PFSK-1 (cell line): ENCODE results near the gene MID2.

Experiments used
- FOXP2 ChIP-seq: optimal IDR thresholded peaks from 2 replicates; pipeline ENCODE3; 2011; ENCODE audit warnings: borderline replicate concordance, control low read depth, inconsistent platforms; ENCODE audit not compliant: insufficient read depth; ENCODE audit errors: extremely low read length, extremely low read depth
- POLR2AphosphoS5 ChIP-seq: IDR thresholded peaks from 2 replicates; pipeline ENCODE4 v1.6.1; 2012; ENCODE audit warnings: low read depth, mild to moderate bottlenecking, control low read depth, low read length, moderate library complexity
- SIN3A ChIP-seq: IDR thresholded peaks from 2 replicates; pipeline ENCODE4 v1.6.1; 2012; ENCODE audit warnings: mild to moderate bottlenecking, low read length, moderate library complexity, borderline replicate concordance; ENCODE audit not compliant: insufficient read depth
- TAF1 ChIP-seq: IDR thresholded peaks from 2 replicates; pipeline ENCODE4 v1.6.1; 2012; ENCODE audit warnings: low read length, control low read depth, borderline replicate concordance; ENCODE audit not compliant: insufficient read depth
- TF ChIP-seq, protein P1 (sequence below), 2 experiments: IDR thresholded peaks; 2 replicates each; pipeline versions ENCODE4 v1.6.1 to v1.8.0; 2011 to 2012; ENCODE audit warnings: low read depth in 2 of 2, low read length in 2 of 2, control low read depth in 1 of 2, inconsistent platforms in 1 of 2, mild to moderate bottlenecking in 1 of 2, moderate library complexity in 1 of 2; ENCODE audit not compliant: insufficient read depth in 1 of 2

MID2 gene

GRCh38 chrX:107831071-107831730, 5.5 kb downstream of the MID2 start:
- no peak for TF ChIP-seq POLR2AphosphoS5
- no peak for TF ChIP-seq SIN3A
- TF ChIP-seq FOXP2, result no peak
- TF ChIP-seq, protein P1, sequence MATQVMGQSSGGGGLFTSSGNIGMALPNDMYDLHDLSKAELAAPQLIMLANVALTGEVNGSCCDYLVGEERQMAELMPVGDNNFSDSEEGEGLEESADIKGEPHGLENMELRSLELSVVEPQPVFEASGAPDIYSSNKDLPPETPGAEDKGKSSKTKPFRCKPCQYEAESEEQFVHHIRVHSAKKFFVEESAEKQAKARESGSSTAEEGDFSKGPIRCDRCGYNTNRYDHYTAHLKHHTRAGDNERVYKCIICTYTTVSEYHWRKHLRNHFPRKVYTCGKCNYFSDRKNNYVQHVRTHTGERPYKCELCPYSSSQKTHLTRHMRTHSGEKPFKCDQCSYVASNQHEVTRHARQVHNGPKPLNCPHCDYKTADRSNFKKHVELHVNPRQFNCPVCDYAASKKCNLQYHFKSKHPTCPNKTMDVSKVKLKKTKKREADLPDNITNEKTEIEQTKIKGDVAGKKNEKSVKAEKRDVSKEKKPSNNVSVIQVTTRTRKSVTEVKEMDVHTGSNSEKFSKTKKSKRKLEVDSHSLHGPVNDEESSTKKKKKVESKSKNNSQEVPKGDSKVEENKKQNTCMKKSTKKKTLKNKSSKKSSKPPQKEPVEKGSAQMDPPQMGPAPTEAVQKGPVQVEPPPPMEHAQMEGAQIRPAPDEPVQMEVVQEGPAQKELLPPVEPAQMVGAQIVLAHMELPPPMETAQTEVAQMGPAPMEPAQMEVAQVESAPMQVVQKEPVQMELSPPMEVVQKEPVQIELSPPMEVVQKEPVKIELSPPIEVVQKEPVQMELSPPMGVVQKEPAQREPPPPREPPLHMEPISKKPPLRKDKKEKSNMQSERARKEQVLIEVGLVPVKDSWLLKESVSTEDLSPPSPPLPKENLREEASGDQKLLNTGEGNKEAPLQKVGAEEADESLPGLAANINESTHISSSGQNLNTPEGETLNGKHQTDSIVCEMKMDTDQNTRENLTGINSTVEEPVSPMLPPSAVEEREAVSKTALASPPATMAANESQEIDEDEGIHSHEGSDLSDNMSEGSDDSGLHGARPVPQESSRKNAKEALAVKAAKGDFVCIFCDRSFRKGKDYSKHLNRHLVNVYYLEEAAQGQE (IDR thresholded peaks at IDR 0.05; ENCODE audit: insufficient read depth in 1 of 2, low read depth in 2 of 2, low read length in 2 of 2), result no peak
- no peak for TF ChIP-seq TAF1

DNA sequence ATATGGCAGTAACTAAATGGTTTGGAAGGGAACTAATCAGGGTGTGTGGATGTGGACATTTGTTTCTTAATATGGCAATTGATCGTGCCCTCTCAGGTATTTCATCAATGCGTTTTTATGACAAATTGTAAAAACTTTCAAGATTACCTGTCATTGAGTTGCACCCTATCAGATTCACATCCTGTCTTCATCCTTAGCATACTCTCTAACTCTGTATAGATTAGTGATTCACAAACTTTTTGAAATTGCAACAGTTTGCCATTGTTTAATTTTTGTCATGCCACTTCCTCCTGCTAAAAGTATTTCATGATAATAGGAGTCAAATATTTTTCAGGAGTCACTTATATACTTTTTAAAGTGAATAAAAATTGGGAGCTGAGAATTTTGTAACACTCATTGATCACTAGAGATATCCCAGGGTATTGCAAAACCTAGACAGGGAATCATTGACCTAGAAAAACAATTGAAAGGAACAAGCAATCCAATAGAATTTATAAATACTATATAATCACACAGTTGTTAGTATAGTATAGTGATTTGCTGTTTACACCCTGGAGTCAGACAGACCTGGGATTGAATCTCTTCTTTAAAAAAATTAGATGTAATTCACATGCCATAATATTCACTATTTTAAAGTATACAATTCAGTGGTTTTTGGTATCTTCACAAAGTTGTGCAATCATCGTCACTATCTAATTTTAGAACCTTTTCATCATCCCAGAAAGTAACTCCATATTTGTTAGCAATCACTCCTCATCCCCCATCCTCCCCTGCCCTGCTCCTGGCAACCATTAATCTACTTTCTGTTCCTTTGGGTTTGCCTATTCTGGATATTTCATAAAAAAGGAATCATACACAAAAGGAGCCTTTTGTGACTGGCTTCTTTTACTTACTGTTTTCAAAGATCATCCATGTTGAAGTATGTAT, 8.9 kb downstream of the MID2 start:
- TF ChIP-seq SIN3A (no peak), TAF1 (no peak), POLR2AphosphoS5 (no peak), FOXP2 (no peak)
- TF ChIP-seq, protein P1 (IDR thresholded peaks at IDR 0.05; ENCODE audit: insufficient read depth in 1 of 2, low read depth in 2 of 2, low read length in 2 of 2), result no peak

DNA sequence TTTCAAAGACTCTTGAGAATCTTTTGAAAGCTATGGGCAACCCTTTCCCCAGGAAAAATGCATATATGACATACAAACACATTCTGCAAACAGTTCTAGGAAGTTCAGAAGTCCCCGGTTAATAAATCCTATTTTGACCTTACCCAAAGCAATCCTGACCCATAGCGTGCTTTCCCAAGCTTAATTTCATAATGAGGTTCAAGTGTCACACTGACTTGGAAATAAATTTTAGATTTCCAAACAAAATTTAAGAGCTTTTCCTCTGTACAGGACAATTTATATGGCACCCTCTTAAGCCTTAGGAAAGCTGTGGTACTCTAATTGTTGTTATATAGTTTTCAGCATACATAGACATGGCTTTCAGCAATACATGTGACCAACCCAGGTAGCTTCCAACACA, 11.3 kb downstream of the MID2 start:
- no peak for TF ChIP-seq TAF1
- TF ChIP-seq FOXP2, result no peak
- no peak for TF ChIP-seq SIN3A
- TF ChIP-seq, protein P1 (IDR thresholded peaks at IDR 0.05; ENCODE audit: insufficient read depth in 1 of 2, low read depth in 2 of 2, low read length in 2 of 2), result no peak
- TF ChIP-seq POLR2AphosphoS5, result no peak

DNA sequence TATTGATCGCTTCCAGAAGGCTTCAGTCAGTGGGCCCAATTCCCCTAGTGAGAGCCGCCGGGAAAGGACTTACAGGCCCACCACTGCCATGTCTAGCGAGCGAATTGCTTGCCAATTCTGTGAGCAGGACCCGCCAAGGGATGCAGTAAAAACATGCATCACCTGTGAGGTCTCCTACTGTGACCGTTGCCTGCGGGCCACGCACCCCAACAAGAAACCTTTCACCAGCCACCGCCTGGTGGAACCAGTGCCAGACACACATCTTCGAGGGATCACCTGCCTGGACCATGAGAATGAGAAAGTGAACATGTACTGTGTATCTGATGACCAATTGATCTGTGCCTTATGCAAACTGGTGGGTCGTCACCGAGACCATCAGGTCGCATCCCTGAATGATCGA, 15.3 kb downstream of the MID2 start:
- TF ChIP-seq TAF1 (no peak), POLR2AphosphoS5 (no peak), FOXP2 (no peak), SIN3A (no peak)
- TF ChIP-seq, protein P1 (IDR thresholded peaks at IDR 0.05; ENCODE audit: insufficient read depth in 1 of 2, low read depth in 2 of 2, low read length in 2 of 2), result no peak
